Activated naive CD4-positive, alpha-beta T cell treated with anti-CD3 and anti-CD28 coated beads for 36 hours (primary cell): ENCODE results near the gene DNAJB5. TPM values are rescaled to one million over a fixed set of nuclear protein-coding genes. Genes with fewer than 3 reads are reported as not detected.
"Not testable (repeated sequence)": the region's sequence is repeated elsewhere in the genome, so short reads cannot be mapped to it uniquely, and the experiment has no call there.

Experiments used
- CTCF ChIA-PET: fragments of 350-600 bp; sonication (Branson Sonifier 250); formaldehyde crosslinking; loops from one replicate; lab custom pipeline; 2021; ENCODE audit warnings: antibody characterized with exemption; lab: Charles Lee
- DNase-seq: peaks from one replicate; pipeline ENCODE4 v3.0.0-alpha.2; 2020
- H3K27ac Mint-ChIP-seq: one replicate; pipeline ENCODE4 v1.8.0; 2021; ENCODE audit warnings: mild to moderate bottlenecking, mixed read lengths
- H3K27me3 Mint-ChIP-seq: one replicate; pipeline ENCODE4 v1.8.0; 2021; ENCODE audit warnings: low read depth, mixed read lengths
- H3K36me3 Mint-ChIP-seq: one replicate; pipeline ENCODE4 v1.8.0; 2021; ENCODE audit warnings: low read depth, mixed read lengths
- H3K4me1 Mint-ChIP-seq: one replicate; pipeline ENCODE4 v1.8.0; 2021; ENCODE audit warnings: low read depth, mixed read lengths
- H3K4me3 Mint-ChIP-seq: one replicate; pipeline ENCODE4 v1.8.0; 2021; ENCODE audit warnings: mild to moderate bottlenecking, moderate library complexity, mixed read lengths
- H3K9me3 Mint-ChIP-seq: one replicate; pipeline ENCODE4 v1.8.0; 2021; ENCODE audit warnings: mixed read lengths
- intact Hi-C: fragments of 100-400 bp; cut with micrococcal nuclease; formaldehyde crosslinking; loops from one replicate; pipeline ENCODE4 v1.15.1; 2023
- total RNA-seq, 2 experiments: library from RNA; stranded (reverse); gene quantifications; one replicate each; pipeline ENCODE4 v1.2.3, GENCODE V29; 2021

DNAJB5 gene
- total RNA-seq, 2 experiments from 2014 or later: 11.4 to 12.0 TPM

DNA sequence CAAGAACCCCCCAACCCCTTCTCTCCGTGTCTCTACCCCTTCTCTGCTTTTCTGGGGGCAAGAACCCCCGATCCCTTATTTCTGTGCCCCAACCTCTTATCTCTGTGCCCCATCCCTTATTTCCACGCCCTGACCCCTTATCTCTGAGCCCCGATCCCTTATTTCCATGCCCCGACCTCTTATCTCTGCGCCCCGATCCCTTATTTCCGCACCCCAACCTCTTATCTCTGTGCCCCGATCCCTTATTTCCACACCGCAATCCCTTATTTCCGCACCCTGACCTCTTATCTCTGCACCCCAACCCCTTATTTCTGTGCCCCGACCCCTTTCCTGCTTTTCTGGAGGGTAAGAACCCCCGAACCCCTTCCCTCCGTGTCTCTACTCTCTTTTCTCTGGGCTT, 14.8 kb downstream of the DNAJB5 start:
- intact Hi-C loops: loop anchor here (5.0 kb wide), 1 partner anchor 273 kb away; no protein-coding TSS in a partner anchor
- H3K4me3 Mint-ChIP-seq, H3K27me3 Mint-ChIP-seq, CTCF ChIA-PET, H3K36me3 Mint-ChIP-seq, H3K9me3 Mint-ChIP-seq, H3K27ac Mint-ChIP-seq, DNase-seq: not testable (repeated sequence)
- peaks cover 24% of the 10 kb centered on the region for H3K4me1 Mint-ChIP-seq

DNA sequence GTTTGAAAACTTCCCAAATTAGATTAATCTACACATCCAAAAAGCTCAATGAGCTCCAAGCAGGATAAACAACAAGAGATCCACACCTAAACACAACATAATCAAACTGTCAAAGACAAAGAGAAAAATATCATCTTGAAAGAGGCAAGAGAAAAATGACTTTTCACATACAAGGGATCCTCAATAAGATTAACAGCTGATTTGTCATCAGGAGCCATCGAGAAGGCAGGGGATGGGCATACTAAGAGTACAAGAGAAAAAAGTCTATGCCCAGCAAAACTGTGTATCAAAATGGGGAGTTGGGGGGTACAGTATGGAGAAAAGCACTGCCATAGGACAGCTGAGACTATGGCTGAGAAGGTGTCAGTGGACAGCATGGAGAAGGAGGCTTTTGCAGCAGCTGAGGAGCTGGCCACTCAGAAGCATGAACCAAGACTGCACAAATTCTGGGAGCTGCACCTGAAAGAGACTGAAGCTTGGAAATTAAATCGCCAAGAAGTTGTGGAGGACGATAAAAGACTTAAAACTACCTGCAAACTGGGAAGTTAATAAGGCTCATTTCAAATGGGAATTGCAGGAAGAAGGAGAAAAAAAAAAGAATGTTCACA, 20.9 kb downstream of the DNAJB5 start:
- peaks cover 7% of the 10 kb centered on the region for H3K4me1 Mint-ChIP-seq
- H3K9me3 Mint-ChIP-seq: peaks cover 7% of the 10 kb centered on the region
- DNase-seq: no peak
- no peaks in the 10 kb centered on the region for H3K27me3 Mint-ChIP-seq
- peaks cover 29% of the 10 kb centered on the region for H3K36me3 Mint-ChIP-seq
- H3K4me3 Mint-ChIP-seq: no peak overlapping the region
- CTCF ChIA-PET: interaction anchor here (0.9 kb wide), 1 partner anchor 111 kb away, joined by 3 read pairs; no protein-coding TSS in a partner anchor
- H3K27ac Mint-ChIP-seq: no peak overlapping the region
- intact Hi-C loops: no loop called here

DNA sequence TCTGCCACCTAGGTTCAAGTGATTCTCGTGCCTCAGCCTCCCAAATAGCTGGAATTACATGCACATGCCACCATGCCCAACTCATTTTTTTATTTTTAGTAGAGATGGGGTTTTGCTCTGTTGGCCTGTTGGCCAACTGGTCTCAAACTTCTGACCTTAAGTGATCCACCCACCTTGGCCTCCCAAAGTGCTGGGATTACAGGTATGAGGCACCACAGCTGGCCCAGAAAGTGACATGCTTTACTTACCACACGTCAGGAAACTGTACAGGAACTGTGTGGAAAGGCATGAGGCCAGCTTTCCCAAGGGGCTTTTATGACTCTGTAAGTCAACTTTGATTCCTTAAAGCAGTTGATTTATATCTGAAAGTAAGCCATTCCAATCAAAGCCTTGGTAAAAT, 25.0 kb downstream of the DNAJB5 start:
- CTCF ChIA-PET: interaction anchor here (1.2 kb wide), 1 partner anchor 38 kb away, joined by 3 read pairs; no protein-coding TSS in a partner anchor
- H3K36me3 Mint-ChIP-seq: peaks cover 25% of the 10 kb centered on the region

DNA sequence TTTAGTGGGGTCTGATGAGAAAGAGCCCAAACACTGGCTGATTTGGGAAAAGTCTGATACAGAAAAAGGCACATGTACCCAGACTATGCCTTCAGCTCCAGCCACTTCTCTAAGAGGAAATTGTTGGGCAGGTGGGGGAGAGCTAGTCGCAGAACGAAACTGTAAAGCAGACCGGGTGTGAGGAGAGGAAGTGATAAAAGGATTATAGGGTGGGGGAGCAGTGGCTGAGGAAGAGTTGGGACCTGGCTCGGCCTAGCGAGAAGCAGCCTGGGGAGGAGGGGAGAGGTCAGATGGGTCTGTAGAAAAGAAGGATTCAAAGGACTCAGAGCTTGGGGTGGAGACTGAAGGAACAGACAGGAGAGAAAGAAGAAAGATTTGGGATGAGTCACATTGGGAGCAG, 33.9 kb downstream of the DNAJB5 start:
- DNase-seq, intact Hi-C loops, H3K4me3 Mint-ChIP-seq, H3K27ac Mint-ChIP-seq, H3K27me3 Mint-ChIP-seq, H3K9me3 Mint-ChIP-seq: not testable (repeated sequence)
- CTCF ChIA-PET: interaction anchor here (1.1 kb wide), 1 partner anchor 28 kb away, joined by 3 read pairs; no protein-coding TSS in a partner anchor
- peaks cover 16% of the 10 kb centered on the region for H3K4me1 Mint-ChIP-seq
- peaks cover 11% of the 10 kb centered on the region for H3K36me3 Mint-ChIP-seq

More for the DNA sequence above, 25.0 kb downstream of the DNAJB5 start:
- Mint-ChIP-seq H3K9me3 (peaks cover 7% of the 10 kb centered on the region), H3K4me3 (no peak overlapping the region), H3K27me3 (no peaks in the 10 kb centered on the region), H3K27ac (no peak overlapping the region), H3K4me1 (peaks cover 7% of the 10 kb centered on the region)
- DNase-seq: no peak
- intact Hi-C loops: no loop called here

DNA sequence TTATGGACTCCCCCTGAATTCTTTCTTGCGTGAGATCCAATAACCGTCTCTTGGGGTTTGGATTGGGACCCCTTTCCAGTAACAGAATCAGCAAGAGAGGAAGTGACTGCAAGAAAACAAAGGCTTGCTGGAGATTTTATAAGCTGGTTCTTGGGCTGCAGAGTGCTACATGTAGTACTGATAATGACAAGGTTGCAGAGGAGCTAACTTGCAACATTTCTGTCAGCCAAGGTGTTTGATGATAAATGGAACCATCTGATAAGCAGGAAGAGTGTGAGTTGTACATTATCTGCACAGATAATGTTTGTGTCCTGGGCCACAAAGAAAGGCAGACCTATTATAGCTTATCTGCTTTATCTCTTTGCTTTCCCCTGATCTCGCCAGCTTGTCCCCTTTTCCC, 37.1 kb downstream of the DNAJB5 start:
- H3K9me3 Mint-ChIP-seq: no peaks in the 10 kb centered on the region
- intact Hi-C loops: no loop called here
- H3K36me3 Mint-ChIP-seq: peaks cover 9% of the 10 kb centered on the region
- peaks cover 17% of the 10 kb centered on the region for H3K4me1 Mint-ChIP-seq
- CTCF ChIA-PET: interaction anchor here (0.6 to 3.8 kb wide), 4 partner anchors 8 to 127 kb away, joined by 4 to 13 read pairs (median 5); no protein-coding TSS in a partner anchor
- H3K27ac Mint-ChIP-seq: no peak overlapping the region
- H3K4me3 Mint-ChIP-seq: no peak overlapping the region
- DNase-seq: no peak
- H3K27me3 Mint-ChIP-seq: no peaks in the 10 kb centered on the region

DNA sequence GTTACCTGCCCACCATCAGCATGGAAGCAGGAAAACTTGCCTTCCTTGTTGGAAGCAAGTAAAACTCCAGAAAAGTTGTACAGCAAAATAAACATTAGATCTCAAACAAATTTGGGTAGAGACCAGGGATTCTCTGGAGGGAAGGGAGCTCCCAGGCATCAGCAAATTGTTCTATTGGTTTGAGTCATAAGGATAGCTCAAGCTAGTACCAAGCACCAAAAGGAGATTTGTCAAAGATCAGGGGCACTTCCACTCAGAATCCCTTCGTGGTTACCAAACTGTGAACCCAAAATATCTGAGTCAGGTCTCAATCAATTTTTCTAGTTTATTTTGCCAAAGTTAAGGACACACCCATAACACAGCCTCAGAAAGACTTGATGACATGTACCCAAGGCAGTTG, 37.8 kb downstream of the DNAJB5 start:
- intact Hi-C loops: no loop called here
- H3K36me3 Mint-ChIP-seq: peaks cover 3% of the 10 kb centered on the region
- CTCF ChIA-PET: interaction anchor here (0.6 to 3.8 kb wide), 5 partner anchors 17 to 875 kb away, joined by 3 to 13 read pairs (median 4); no protein-coding TSS in a partner anchor
- H3K4me3 Mint-ChIP-seq: no peak overlapping the region
- no peaks in the 10 kb centered on the region for H3K9me3 Mint-ChIP-seq
- H3K27me3 Mint-ChIP-seq: no peaks in the 10 kb centered on the region
- peaks cover 17% of the 10 kb centered on the region for H3K4me1 Mint-ChIP-seq
- H3K27ac Mint-ChIP-seq: no peak overlapping the region
- no peak for DNase-seq

DNA sequence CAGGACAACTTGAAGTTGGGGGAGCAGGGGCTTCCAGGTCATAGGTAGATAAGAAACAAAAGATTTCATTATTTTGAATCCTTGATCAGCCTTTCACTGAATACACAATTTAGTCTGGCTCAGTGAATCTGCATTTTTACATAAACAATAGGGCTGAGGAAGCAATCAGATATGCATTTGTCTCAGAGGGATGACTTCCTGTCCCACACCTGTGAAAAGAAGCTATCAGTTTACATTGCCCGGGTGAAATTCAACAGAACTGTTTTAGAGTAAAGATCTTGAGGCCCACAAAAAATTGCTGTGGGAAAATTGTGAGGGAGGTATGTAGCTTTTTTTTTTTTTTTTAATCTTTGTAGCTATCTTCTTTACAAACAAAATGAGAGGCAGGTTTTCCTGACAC, 38.3 kb downstream of the DNAJB5 start:
- Mint-ChIP-seq H3K27me3 (no peaks in the 10 kb centered on the region), H3K36me3 (peaks cover 3% of the 10 kb centered on the region), H3K4me1 (peaks cover 17% of the 10 kb centered on the region), H3K4me3 (no peak overlapping the region), H3K9me3 (no peaks in the 10 kb centered on the region), H3K27ac (no peak overlapping the region)
- DNase-seq: no peak
- CTCF ChIA-PET: interaction anchor here (0.6 to 3.8 kb wide), 4 partner anchors 16 to 874 kb away, joined by 3 to 13 read pairs (median 4); no protein-coding TSS in a partner anchor
- intact Hi-C loops: no loop called here

DNA sequence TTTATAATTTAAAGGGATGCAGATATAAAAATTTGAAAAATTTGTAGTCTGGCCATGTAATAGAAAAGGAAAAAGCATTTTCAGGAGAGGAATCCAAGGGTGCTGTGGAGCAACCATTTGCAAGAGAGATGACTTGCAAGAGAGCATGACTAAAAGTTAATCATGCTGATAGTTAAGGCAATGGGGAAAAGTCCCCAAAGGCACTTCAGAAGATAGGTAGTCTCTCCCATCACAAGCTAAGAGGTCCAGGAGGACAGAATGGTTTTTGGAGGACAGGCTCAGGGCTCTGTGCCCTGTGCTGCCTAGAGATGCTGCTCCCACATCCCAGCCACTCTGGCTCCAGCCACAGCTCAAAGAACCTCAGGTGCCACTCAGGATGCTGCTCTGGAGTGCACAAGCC, 38.8 kb downstream of the DNAJB5 start:
- Mint-ChIP-seq H3K27ac (no peak overlapping the region), H3K36me3 (peaks cover 3% of the 10 kb centered on the region), H3K9me3 (no peaks in the 10 kb centered on the region), H3K27me3 (no peaks in the 10 kb centered on the region), H3K4me3 (no peak overlapping the region), H3K4me1 (peaks cover 16% of the 10 kb centered on the region)
- intact Hi-C loops: no loop called here
- no peak for DNase-seq
- CTCF ChIA-PET: interaction anchor here (0.6 to 3.8 kb wide), 2 partner anchors 23 to 36 kb away, joined by 3 to 13 read pairs; no protein-coding TSS in a partner anchor

DNA sequence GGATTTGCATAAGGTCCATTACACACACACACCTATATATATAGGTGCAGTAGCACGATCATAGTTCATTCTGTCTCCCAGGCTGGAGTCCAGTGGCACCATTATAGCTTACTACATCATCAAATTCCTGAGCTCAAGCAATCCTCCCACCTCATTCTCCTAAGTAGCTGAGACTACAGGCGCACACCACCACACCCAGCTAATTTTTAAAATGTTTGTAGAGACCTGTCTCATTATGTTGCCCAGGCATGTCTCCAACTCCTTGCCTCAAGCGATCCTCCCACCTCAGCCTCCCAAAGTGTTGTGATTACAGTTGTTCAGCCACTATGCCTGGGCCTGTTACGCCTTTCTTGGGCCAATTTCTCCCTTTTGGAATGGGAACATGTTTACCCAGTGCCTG, 39.7 kb downstream of the DNAJB5 start:
- no peaks in the 10 kb centered on the region for H3K27me3 Mint-ChIP-seq
- H3K9me3 Mint-ChIP-seq: no peaks in the 10 kb centered on the region
- peaks cover 1% of the 10 kb centered on the region for H3K36me3 Mint-ChIP-seq
- intact Hi-C loops: no loop called here
- H3K4me1 Mint-ChIP-seq: peaks cover 10% of the 10 kb centered on the region
- H3K27ac Mint-ChIP-seq: no peak overlapping the region
- H3K4me3 Mint-ChIP-seq: no peak overlapping the region
- no peak for DNase-seq
- CTCF ChIA-PET: interaction anchor here (0.5 to 3.8 kb wide), 3 partner anchors 23 to 506 kb away, joined by 3 to 13 read pairs (median 4); no protein-coding TSS in a partner anchor

DNA sequence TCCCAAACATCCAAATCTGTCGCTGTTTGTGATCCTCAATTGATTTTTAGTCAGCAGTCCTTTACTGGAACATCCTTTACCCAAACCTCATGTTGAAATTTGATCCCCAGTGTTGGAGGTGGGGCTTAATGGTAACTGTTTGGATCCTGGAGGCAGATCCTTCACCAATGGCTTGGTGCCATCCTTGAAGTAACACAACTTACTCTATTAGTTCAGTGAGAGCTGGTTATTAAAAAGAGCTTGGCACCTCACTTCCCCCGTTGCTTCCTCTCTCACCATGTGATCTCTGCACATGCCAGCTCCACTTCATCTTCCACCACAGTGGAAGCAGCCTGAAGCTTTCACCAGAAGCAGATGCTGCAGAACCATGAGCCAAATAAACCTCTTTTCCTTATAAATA, 40.3 kb downstream of the DNAJB5 start:
- H3K27ac Mint-ChIP-seq: no peak overlapping the region
- H3K4me1 Mint-ChIP-seq: peaks cover 10% of the 10 kb centered on the region
- H3K36me3 Mint-ChIP-seq: peaks cover 1% of the 10 kb centered on the region
- H3K9me3 Mint-ChIP-seq: no peaks in the 10 kb centered on the region
- H3K27me3 Mint-ChIP-seq: no peaks in the 10 kb centered on the region
- no peak overlapping the region for H3K4me3 Mint-ChIP-seq
- CTCF ChIA-PET: interaction anchor here (3.8 kb wide), 1 partner anchor 22 kb away, joined by 13 read pairs; no protein-coding TSS in a partner anchor
- DNase-seq: no peak
- intact Hi-C loops: no loop called here

DNA sequence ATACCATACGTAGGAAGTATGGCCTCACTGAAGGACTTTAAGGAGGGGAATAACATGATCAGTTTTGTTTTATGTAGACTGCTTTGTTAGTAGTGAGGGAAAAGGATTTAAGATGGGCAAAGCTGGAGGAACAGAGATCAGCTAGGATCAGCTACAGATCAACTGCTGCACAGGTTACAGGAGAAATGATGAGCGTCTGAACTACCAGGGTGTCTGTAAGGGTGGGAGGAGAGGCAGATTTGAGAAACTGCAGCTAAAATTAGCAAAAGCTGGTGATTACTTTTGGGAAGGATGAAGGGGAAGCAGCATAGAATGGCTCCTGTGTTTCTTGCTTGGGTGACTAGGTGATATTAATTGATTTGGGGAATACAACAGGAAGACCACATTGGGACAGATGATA, 43.6 kb downstream of the DNAJB5 start:
- H3K27ac Mint-ChIP-seq: no peak overlapping the region
- H3K27me3 Mint-ChIP-seq: no peaks in the 10 kb centered on the region
- H3K4me1 Mint-ChIP-seq: peaks cover 12% of the 10 kb centered on the region
- no peak overlapping the region for H3K4me3 Mint-ChIP-seq
- H3K9me3 Mint-ChIP-seq: no peaks in the 10 kb centered on the region
- H3K36me3 Mint-ChIP-seq: peaks cover 1% of the 10 kb centered on the region
- intact Hi-C loops: no loop called here
- CTCF ChIA-PET: interaction anchor here (0.7 to 1.2 kb wide), 3 partner anchors 19 to 103 kb away, joined by 3 to 4 read pairs (median 3); no protein-coding TSS in a partner anchor
- no peak for DNase-seq

DNA sequence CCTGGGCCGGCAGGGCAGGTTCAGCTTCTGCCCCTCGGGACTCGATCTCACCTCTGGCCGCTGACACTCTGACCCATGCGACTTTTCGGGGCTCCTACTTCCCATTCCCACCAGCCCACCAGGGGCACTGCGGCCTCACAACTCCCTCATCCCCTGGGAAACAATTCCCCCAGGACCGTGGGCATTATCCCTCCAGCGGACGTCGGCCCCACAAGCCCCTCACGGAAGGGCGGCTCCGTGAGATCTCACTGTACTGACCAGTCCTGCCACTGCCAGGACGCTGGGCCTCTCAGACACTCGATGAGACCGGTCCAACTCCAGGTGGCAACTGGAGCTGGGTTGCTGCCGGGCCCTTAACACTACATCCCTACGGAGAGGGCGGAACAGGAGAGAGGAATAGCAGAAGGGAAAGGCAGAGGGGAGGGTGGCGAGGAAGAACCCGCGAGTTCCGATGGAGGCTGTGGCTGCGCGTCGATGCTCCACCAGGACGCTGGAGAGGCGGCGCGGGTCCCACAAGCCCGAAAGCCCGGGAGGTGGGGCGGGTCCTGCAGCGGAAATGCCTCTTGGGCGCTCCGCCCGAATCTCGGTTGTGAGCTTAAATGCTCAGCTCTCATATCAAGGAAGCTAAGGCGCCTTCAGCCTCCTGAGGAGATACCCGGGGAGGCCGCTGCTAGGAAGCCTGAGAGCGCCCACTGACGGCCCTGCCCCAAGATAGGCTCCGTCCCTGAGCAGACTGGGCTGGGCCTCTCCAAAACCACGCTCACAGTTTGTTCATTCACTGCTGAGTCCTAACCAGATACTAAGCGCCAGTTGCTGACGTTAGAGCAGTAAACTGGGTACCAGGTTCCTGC, 46.5 kb downstream of the DNAJB5 start:
- Mint-ChIP-seq H3K9me3 (no peaks in the 10 kb centered on the region), H3K27me3 (no peaks in the 10 kb centered on the region), H3K4me3 (peak overlapping the region; percentile 37), H3K4me1 (peaks cover 8% of the 10 kb centered on the region), H3K27ac (peak overlapping the region; percentile 31), H3K36me3 (peaks cover 4% of the 10 kb centered on the region)
- intact Hi-C loops: loop anchor here (1.0 to 2.0 kb wide), 3 partner anchors 35 to 137 kb away; partner anchors contain the start of gene DNAJB5
- DNase-seq: peak; percentile 70
- CTCF ChIA-PET: interaction anchor here (1.1 kb wide), 1 partner anchor 15 kb away, joined by 4 read pairs; no protein-coding TSS in a partner anchor
